Fibroblast of the aortic adventitia (primary cell): Measurements from ENCODE around the gene PDE11A. TPM values are rescaled to one million over a fixed set of nuclear protein-coding genes. Genes with fewer than 3 reads are reported as not detected.

Source experiments
- DNase-seq: peaks from one replicate; pipeline ENCODE4 v3.0.0-alpha.2; 2010; ENCODE audit warnings: low read depth
- H3K4me3 ChIP-seq: 2 replicates; pipeline ENCODE4 v1.5.1; 2011; ENCODE audit warnings: low read depth, mild to moderate bottlenecking, control low read depth, low read length, moderate library complexity
- CTCF ChIP-seq: IDR thresholded peaks from 2 replicates; pipeline ENCODE4 v1.5.1; 2011; ENCODE audit warnings: mild to moderate bottlenecking, low read length, control low read depth, inconsistent platforms; ENCODE audit not compliant: insufficient read depth
- total RNA-seq: library from RNA; depleted of rRNA; stranded (reverse); fragments of >200 nt; gene quantifications from 2 replicates; pipeline ENCODE4 v1.2.3, GENCODE V29; 2012; ENCODE audit warnings: low replicate concordance

The PDE11A gene
- total RNA-seq, 1 donor = not detected

GRCh38 chr2:178075006-178075326 lies 2.4 kb upstream of the PDE11A start:
- no peak for TF ChIP-seq CTCF
- no peak for DNase-seq
- no peak overlapping the region for H3K4me3 ChIP-seq

GRCh38 chr2:178074123-178075005 lies 1.8 kb upstream of the PDE11A start:
- TF ChIP-seq CTCF = no peak
- H3K4me3 ChIP-seq = no peak overlapping the region
- DNase-seq = no peak

DNA sequence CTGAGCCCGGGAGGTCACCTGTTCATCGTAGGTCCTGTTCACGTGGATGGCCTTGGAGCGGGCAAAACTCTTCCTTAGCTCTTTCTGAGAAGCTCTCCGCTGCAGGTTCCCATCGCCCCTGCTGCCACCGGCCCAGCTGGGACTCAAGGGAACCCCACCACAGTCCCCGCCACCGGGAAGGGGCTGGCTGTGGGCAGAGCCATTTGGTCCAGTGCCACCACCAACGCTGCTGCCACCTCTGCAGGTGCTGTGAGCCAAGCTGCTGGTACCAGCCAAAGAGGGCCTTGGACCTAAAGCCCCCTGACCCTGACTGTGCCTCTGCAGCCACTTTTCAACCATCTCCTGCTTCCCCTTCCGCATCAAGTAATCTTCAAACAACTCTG lies 586 bp downstream of the PDE11A start:
- no peak for DNase-seq
- no peak for TF ChIP-seq CTCF
- H3K4me3 ChIP-seq = no peak overlapping the region

DNA sequence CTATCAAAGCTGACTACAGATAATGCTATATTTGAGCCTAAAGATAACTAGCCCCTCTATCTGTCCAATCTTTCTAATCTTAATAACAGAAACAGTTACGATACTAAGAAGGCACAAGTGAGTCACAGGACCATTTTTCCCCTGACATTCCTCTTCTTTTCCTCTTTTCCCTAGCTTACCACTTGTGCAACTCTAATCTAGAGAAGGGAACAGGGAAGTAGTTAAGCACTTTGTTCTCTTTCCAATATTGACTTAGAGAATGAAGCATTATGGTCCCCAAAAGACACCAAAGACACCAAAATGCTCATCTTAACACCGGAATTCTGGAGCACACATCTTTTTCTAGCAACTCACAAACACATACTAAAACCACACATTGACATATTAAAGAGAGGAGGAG lies 1.8 kb downstream of the PDE11A start:
- DNase-seq = no peak
- no peak for TF ChIP-seq CTCF
- no peak overlapping the region for H3K4me3 ChIP-seq

DNA sequence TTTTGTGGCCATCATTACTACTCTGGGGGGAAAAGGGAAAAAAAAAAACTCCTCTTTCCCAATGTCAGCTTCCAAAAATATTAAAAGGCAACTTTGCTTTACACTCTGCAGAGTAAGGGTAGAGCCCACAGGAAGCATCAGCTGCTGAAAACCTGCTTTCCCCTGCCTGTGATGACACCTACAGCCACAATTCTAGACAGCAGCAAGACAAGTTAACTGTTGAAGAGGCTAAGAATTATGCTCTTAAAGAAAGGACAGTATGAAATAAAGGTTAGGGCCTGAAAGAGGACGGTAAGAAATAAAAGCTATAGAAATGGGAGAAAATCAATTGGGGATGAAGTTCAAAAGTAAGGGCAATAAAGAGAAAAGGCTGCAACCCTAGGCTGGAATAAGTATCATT lies 3.0 kb downstream of the PDE11A start:
- no peak for TF ChIP-seq CTCF
- DNase-seq = no peak
- no peak overlapping the region for H3K4me3 ChIP-seq

- no peak overlapping the region for H3K4me3 ChIP-seq
- no peak for TF ChIP-seq CTCF
- no peak for DNase-seq
These were observed 3.6 kb downstream of the PDE11A start for GRCh38 chr2:178068823-178069454.
